GM12878 (cell line): Measurements from ENCODE around the gene CDH4. TPM values are rescaled to one million over a fixed set of nuclear protein-coding genes. Genes with fewer than 3 reads are reported as not detected.

ENCODE experiments used
- ATAC-seq: fragments of 200-7000 bp; cut with Tn5 transposase; 3 replicates; pipeline ENCODE4 v1.9.1; 2020; ENCODE audit warnings: mild to moderate bottlenecking, moderate library complexity
- BruUV-seq: library from RNA; stranded (reverse); fragments of 400-500 nt; replicated peaks from 2 replicates; lab custom pipeline; 2021; lab: Mats Ljungman, UMichigan
- CTCF ChIA-PET: fragments of 300-600 bp; sonication (Branson Sonifier 250); formaldehyde crosslinking; extraction: SDS; loops from one replicate; lab custom pipeline; 2021; ENCODE audit warnings: inconsistent platforms; lab: Yijun Ruan, JAX
- POLR2A ChIA-PET: fragments of 350-600 bp; formaldehyde crosslinking; extraction: SDS; loops from one replicate; lab custom pipeline; 2021; ENCODE audit warnings: inconsistent platforms; lab: Charles Lee
- RAD21 ChIA-PET: fragments of 300-600 bp; sonication (Branson Sonifier 250); formaldehyde crosslinking; loops from one replicate; lab custom pipeline; 2023; ENCODE audit warnings: antibody characterized with exemption; ENCODE audit not compliant: unreplicated experiment; lab: Charles Lee
- SMC1A ChIA-PET: fragments of 300-600 bp; sonication (Branson Sonifier 250); formaldehyde crosslinking; loops from one replicate; lab custom pipeline; 2023; ENCODE audit not compliant: unreplicated experiment, uncharacterized antibody; lab: Charles Lee
- DNase-seq: peaks from one replicate; pipeline ENCODE4 v3.0.0-alpha.2; 2011; ENCODE audit warnings: low read depth, low spot score
- FAIRE-seq: peaks from 3 replicates; lab custom pipeline; 2011; peaks lifted over from hg19 to GRCh38; lab: Jason Lieb, UNC
- H2AFZ ChIP-seq: 2 replicates; pipeline ENCODE4 v1.6.0; 2011; ENCODE audit warnings: low read depth, low read length, control low read depth; ENCODE audit not compliant: control insufficient read depth
- H3K27ac ChIP-seq: 2 replicates; pipeline ENCODE4 v1.5.1; 2011; ENCODE audit warnings: control low read depth; ENCODE audit not compliant: control insufficient read depth, insufficient read depth
- H3K27me3 ChIP-seq, 2 experiments: replicated peaks in 1 of 2; 2 replicates each; pipeline versions ENCODE4 v1.6.0 to v1.6.1; 2011; ENCODE audit warnings: low read length in 1 of 2; ENCODE audit not compliant: control insufficient read depth in 2 of 2, insufficient read depth in 2 of 2
- H3K36me3 ChIP-seq, 2 experiments: 2 replicates each; pipeline ENCODE4 v1.5.1; 2011; ENCODE audit warnings: low read length in 1 of 2; ENCODE audit not compliant: control insufficient read depth in 2 of 2, insufficient read depth in 2 of 2
- H3K4me1 ChIP-seq: 2 replicates; pipeline ENCODE4 v1.6.1; 2011; ENCODE audit warnings: mild to moderate bottlenecking, low read length, moderate library complexity, mixed read lengths; ENCODE audit not compliant: control insufficient read depth, insufficient read depth
- H3K4me2 ChIP-seq: 2 replicates; pipeline ENCODE4 v1.6.0; 2011; ENCODE audit warnings: control low read depth; ENCODE audit not compliant: control insufficient read depth, insufficient read depth
- H3K4me3 ChIP-seq: fragments of 200-600 bp; sonication (generic); 2 replicates; pipeline ENCODE4 v1.5.1; 2016
- H3K79me2 ChIP-seq: 2 replicates; pipeline ENCODE4 v1.6.0; 2011; ENCODE audit warnings: low read length; ENCODE audit not compliant: control insufficient read depth, insufficient read depth
- H3K9ac ChIP-seq: 2 replicates; pipeline ENCODE4 v1.8.0; 2011; ENCODE audit warnings: low read length, control low read depth, mixed read lengths; ENCODE audit not compliant: control insufficient read depth, insufficient read depth
- H3K9me3 ChIP-seq: replicated peaks from 3 replicates; pipeline ENCODE4 v1.5.1; 2011; ENCODE audit warnings: mild to moderate bottlenecking, low read length; ENCODE audit not compliant: control insufficient read depth, insufficient read depth
- H4K20me1 ChIP-seq: 2 replicates; pipeline ENCODE4 v1.6.0; 2011; ENCODE audit not compliant: control insufficient read depth, insufficient read depth
- CBFB ChIP-seq: IDR thresholded peaks from 2 replicates; pipeline ENCODE4 v1.6.1; 2016; ENCODE audit warnings: antibody characterized with exemption, low read depth
- CEBPB ChIP-seq, 2 experiments: fragments of 150-350 bp in 1 of 2; IDR thresholded peaks; 2 replicates each; pipeline ENCODE4 v1.6.1; 2012 to 2014; ENCODE audit warnings: low read depth in 2 of 2, low read length in 2 of 2, borderline replicate concordance in 1 of 2, inconsistent platforms in 1 of 2
- JUNB ChIP-seq: IDR thresholded peaks from 2 replicates; pipeline ENCODE4 v1.6.1; 2016; ENCODE audit warnings: antibody characterized with exemption, mild to moderate bottlenecking
- RELA ChIP-seq: fragments of 450-650 bp; IDR thresholded peaks from 2 replicates; pipeline ENCODE4 v1.8.0; 2014; ENCODE audit warnings: borderline replicate concordance; ENCODE audit not compliant: partially characterized antibody
- SP1 ChIP-seq: IDR thresholded peaks from one replicate; pipeline ENCODE4 v1.6.1; 2011; ENCODE audit warnings: low read depth, low read length
- SRF ChIP-seq, 2 experiments: IDR thresholded peaks; 2 replicates each; pipeline ENCODE4 v1.6.1; 2011; ENCODE audit warnings: low read depth in 2 of 2, low read length in 2 of 2, mild to moderate bottlenecking in 1 of 2, moderate library complexity in 1 of 2
- TCF12 ChIP-seq: IDR thresholded peaks from 2 replicates; pipeline ENCODE4 v1.6.1; 2011; ENCODE audit warnings: low read depth, mild to moderate bottlenecking, low read length
- ZNF384 ChIP-seq: IDR thresholded peaks from 2 replicates; pipeline ENCODE4 v1.6.1; 2012; ENCODE audit warnings: low read depth, mild to moderate bottlenecking, low read length, improper control_type of control experiment, borderline replicate concordance
- WGBS: methylation state at CpG from one replicate; pipeline ENCODE4 v1.1.6; 2016; ENCODE audit warnings: low lambda C conversion rate; ENCODE audit not compliant: insufficient replicate concordance, insufficient coverage; ENCODE audit errors: missing lambda C conversion rate; 5-methylcytosine and 5-hydroxymethylcytosine counted together
- in situ Hi-C: fragments of 300-500 bp; cut with MboI; formaldehyde crosslinking; loops from 9 replicates; pipeline ENCODE4 v1.14.3; 2018; ENCODE audit warnings: mixed read lengths
- intact Hi-C: fragments of 100-400 bp; cut with micrococcal nuclease; formaldehyde crosslinking; loops from one replicate; pipeline ENCODE4 v1.14.2; 2022; ENCODE audit not compliant: unreplicated experiment
- polyA plus RNA-seq, 11 experiments: library from polyadenylated mRNA; depleted of rRNA in 4 of 11; unstranded in 6 of 11; stranded (reverse) in 5 of 11; fragments of >200 nt; fragmentation: Nextera tagmentation in 4 of 11; fragmentation: Illumina TruSeq in 1 of 11; extraction: Ambion mirVana in 4 of 11; extraction: Trizol in 1 of 11; gene quantifications; 1 replicate in 1 of 11; 2 replicates in 10 of 11; pipeline versions ENCODE4 v1.2.1 to v1.2.3, GENCODE V29; 2011 to 2016; ENCODE audit warnings: inconsistent platforms in 2 of 11, missing spikeins in 2 of 11, low read depth in 1 of 11
- total RNA-seq, 4 experiments: library from RNA; depleted of rRNA in 3 of 4; stranded (reverse); fragments of >200 nt in 3 of 4; fragmentation: Illumina TruSeq in 1 of 4; extraction: Trizol in 1 of 4; gene quantifications; 2 replicates each; pipeline versions ENCODE4 v1.2.1 to v1.2.3, GENCODE V29; 2013 to 2021
- TF ChIP-seq, protein P1 (sequence below): IDR thresholded peaks from 2 replicates; pipeline ENCODE4 v1.6.1; 2012; ENCODE audit warnings: low read depth, low read length, improper control_type of control experiment
- TF ChIP-seq, protein P2 (sequence below): fragments of 450-650 bp; IDR thresholded peaks from 2 replicates; pipeline ENCODE4 v1.6.1; 2016; ENCODE audit warnings: mild to moderate bottlenecking, moderate library complexity, borderline replicate concordance
- TF ChIP-seq, protein P3 (sequence below): fragments of 450-650 bp; IDR thresholded peaks from 2 replicates; pipeline ENCODE4 v1.6.1; 2017; ENCODE audit warnings: mild to moderate bottlenecking, low read depth, inconsistent platforms; ENCODE audit not compliant: poor library complexity, severe bottlenecking
- TF ChIP-seq, protein P4 (sequence below): fragments of 450-650 bp; IDR thresholded peaks from 2 replicates; pipeline ENCODE4 v1.6.1; 2017; ENCODE audit warnings: mild to moderate bottlenecking, moderate library complexity

Gene CDH4
- total and polyA plus RNA-seq, 10 of the 15 experiments (the other 5 are each of a cell fraction or from before 2014, with no cell fraction given): not detected

DNA sequence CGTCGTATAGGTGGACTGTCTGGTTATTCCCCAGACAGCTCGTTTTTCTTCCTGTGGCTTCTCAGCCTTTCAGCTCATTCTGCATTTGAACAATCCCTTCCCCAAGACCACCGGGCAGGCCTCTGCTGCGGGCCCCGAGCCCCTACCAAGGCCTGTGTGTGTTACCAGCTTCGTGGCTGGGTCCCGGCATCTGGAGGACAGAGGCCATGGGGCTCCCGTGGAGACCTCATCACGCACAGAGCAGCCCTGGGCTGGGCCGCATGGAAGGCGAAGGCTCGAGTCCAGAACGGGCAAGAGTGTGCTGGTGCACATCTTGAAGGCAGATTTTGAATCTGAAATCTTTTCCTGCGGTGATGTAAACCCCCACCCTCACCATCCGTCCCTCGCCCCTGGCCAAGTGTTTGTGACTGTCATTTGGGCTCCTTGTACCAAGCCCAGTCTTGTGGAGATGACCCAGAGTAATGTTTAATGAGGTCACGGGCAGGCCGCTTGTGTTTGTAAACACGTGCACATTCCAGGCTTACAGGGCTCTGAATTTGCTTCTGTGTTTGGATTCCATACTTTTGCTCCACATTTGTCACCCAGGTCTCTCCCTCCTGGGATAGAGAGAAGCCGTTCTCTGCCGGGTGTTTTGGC is 119.6 kb downstream of the CDH4 start:
- ChIA-PET CTCF (no interaction called here), RAD21 (no interaction called here), SMC1A (no interaction called here), POLR2A (no interaction called here)
- no peaks in the 10 kb centered on the region for H4K20me1 ChIP-seq
- intact Hi-C loops: no loop called here
- WGBS: 43% methylated on average over 22 of the region's 22 CpGs
- no peak overlapping the region for H2AFZ ChIP-seq
- H3K4me1 ChIP-seq: no peaks in the 10 kb centered on the region
- no peak overlapping the region for H3K4me2 ChIP-seq
- H3K27ac ChIP-seq: no peak overlapping the region
- no TSS peak for BruUV-seq
- H3K27me3 ChIP-seq: no peaks in the 10 kb centered on the region
- in situ Hi-C loops: no loop called here
- FAIRE-seq (no peak), ATAC-seq (no peak), DNase-seq (no peak)
- H3K4me3 ChIP-seq: no peak overlapping the region
- no peaks in the 10 kb centered on the region for H3K36me3 ChIP-seq
- H3K9me3 ChIP-seq: no peaks in the 10 kb centered on the region; the same call in 2 of the 3 replicates
- H3K9ac ChIP-seq: no peak overlapping the region
- no peaks in the 10 kb centered on the region for H3K79me2 ChIP-seq
- TF ChIP-seq, protein P1, sequence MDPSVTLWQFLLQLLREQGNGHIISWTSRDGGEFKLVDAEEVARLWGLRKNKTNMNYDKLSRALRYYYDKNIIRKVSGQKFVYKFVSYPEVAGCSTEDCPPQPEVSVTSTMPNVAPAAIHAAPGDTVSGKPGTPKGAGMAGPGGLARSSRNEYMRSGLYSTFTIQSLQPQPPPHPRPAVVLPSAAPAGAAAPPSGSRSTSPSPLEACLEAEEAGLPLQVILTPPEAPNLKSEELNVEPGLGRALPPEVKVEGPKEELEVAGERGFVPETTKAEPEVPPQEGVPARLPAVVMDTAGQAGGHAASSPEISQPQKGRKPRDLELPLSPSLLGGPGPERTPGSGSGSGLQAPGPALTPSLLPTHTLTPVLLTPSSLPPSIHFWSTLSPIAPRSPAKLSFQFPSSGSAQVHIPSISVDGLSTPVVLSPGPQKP: no peak
- no peak for TF ChIP-seq RELA
- no peak for TF ChIP-seq SRF (IDR thresholded peaks at IDR 0.05; ENCODE audit: low read depth in 2 of 2, low read length in 2 of 2)
- no peak for TF ChIP-seq CBFB
- TF ChIP-seq ZNF384: no peak
- TF ChIP-seq, protein P2, sequence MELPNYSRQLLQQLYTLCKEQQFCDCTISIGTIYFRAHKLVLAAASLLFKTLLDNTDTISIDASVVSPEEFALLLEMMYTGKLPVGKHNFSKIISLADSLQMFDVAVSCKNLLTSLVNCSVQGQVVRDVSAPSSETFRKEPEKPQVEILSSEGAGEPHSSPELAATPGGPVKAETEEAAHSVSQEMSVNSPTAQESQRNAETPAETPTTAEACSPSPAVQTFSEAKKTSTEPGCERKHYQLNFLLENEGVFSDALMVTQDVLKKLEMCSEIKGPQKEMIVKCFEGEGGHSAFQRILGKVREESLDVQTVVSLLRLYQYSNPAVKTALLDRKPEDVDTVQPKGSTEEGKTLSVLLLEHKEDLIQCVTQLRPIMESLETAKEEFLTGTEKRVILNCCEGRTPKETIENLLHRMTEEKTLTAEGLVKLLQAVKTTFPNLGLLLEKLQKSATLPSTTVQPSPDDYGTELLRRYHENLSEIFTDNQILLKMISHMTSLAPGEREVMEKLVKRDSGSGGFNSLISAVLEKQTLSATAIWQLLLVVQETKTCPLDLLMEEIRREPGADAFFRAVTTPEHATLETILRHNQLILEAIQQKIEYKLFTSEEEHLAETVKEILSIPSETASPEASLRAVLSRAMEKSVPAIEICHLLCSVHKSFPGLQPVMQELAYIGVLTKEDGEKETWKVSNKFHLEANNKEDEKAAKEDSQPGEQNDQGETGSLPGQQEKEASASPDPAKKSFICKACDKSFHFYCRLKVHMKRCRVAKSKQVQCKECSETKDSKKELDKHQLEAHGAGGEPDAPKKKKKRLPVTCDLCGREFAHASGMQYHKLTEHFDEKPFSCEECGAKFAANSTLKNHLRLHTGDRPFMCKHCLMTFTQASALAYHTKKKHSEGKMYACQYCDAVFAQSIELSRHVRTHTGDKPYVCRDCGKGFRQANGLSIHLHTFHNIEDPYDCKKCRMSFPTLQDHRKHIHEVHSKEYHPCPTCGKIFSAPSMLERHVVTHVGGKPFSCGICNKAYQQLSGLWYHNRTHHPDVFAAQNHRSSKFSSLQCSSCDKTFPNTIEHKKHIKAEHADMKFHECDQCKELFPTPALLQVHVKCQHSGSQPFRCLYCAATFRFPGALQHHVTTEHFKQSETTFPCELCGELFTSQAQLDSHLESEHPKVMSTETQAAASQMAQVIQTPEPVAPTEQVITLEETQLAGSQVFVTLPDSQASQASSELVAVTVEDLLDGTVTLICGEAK: no peak
- TF ChIP-seq SP1: no peak
- no peak for TF ChIP-seq CEBPB (IDR thresholded peaks at IDR 0.05; ENCODE audit: borderline replicate concordance in 1 of 2, low read depth in 2 of 2, low read length in 2 of 2)
- TF ChIP-seq, protein P3, sequence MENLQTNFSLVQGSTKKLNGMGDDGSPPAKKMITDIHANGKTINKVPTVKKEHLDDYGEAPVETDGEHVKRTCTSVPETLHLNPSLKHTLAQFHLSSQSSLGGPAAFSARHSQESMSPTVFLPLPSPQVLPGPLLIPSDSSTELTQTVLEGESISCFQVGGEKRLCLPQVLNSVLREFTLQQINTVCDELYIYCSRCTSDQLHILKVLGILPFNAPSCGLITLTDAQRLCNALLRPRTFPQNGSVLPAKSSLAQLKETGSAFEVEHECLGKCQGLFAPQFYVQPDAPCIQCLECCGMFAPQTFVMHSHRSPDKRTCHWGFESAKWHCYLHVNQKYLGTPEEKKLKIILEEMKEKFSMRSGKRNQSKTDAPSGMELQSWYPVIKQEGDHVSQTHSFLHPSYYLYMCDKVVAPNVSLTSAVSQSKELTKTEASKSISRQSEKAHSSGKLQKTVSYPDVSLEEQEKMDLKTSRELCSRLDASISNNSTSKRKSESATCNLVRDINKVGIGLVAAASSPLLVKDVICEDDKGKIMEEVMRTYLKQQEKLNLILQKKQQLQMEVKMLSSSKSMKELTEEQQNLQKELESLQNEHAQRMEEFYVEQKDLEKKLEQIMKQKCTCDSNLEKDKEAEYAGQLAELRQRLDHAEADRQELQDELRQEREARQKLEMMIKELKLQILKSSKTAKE: no peak
- TF ChIP-seq, protein P4, sequence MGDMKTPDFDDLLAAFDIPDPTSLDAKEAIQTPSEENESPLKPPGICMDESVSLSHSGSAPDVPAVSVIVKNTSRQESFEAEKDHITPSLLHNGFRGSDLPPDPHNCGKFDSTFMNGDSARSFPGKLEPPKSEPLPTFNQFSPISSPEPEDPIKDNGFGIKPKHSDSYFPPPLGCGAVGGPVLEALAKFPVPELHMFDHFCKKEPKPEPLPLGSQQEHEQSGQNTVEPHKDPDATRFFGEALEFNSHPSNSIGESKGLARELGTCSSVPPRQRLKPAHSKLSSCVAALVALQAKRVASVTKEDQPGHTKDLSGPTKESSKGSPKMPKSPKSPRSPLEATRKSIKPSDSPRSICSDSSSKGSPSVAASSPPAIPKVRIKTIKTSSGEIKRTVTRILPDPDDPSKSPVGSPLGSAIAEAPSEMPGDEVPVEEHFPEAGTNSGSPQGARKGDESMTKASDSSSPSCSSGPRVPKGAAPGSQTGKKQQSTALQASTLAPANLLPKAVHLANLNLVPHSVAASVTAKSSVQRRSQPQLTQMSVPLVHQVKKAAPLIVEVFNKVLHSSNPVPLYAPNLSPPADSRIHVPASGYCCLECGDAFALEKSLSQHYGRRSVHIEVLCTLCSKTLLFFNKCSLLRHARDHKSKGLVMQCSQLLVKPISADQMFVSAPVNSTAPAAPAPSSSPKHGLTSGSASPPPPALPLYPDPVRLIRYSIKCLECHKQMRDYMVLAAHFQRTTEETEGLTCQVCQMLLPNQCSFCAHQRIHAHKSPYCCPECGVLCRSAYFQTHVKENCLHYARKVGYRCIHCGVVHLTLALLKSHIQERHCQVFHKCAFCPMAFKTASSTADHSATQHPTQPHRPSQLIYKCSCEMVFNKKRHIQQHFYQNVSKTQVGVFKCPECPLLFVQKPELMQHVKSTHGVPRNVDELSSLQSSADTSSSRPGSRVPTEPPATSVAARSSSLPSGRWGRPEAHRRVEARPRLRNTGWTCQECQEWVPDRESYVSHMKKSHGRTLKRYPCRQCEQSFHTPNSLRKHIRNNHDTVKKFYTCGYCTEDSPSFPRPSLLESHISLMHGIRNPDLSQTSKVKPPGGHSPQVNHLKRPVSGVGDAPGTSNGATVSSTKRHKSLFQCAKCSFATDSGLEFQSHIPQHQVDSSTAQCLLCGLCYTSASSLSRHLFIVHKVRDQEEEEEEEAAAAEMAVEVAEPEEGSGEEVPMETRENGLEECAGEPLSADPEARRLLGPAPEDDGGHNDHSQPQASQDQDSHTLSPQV: no peak
- TF ChIP-seq TCF12: no peak
- TF ChIP-seq JUNB: no peak
